Heart right ventricle (tissue), 16 donors: ENCODE data around the gene LCN1. TPM values are rescaled to one million over a fixed set of nuclear protein-coding genes. Genes with fewer than 3 reads are reported as not detected.

Source experiments
- ATAC-seq, 8 donors: fragments of 200-7000 bp; cut with Tn5 transposase; one replicate each; pipeline ENCODE4 v1.9.1; 2020; ENCODE audit warnings: mild to moderate bottlenecking in 8 of 8, moderate library complexity in 8 of 8, moderate number of reproducible peaks in 1 of 8
- DNase-seq, 2 donors: peaks; one replicate each; pipeline ENCODE4 v3.0.0-alpha.2; 2020
- H3K27ac ChIP-seq, 10 donors: fragments of 200-600 bp; sonication (generic) in 2 of 10; one replicate each; pipeline versions ENCODE4 v1.5.0 to v1.8.0; 2020 to 2022; ENCODE audit warnings: mild to moderate bottlenecking in 3 of 10
- H3K27me3 ChIP-seq, 7 donors: fragments of 200-600 bp; one replicate each; pipeline ENCODE4 v1.8.0; 2021 to 2022; ENCODE audit warnings: mild to moderate bottlenecking in 2 of 7
- H3K36me3 ChIP-seq, 9 donors: fragments of 200-600 bp; sonication (generic) in 1 of 9; one replicate each; pipeline versions ENCODE4 v1.5.0 to v1.8.0; 2020 to 2022; ENCODE audit warnings: mild to moderate bottlenecking in 2 of 9
- H3K4me1 ChIP-seq, 9 donors: fragments of 200-600 bp; sonication (generic) in 1 of 9; one replicate each; pipeline versions ENCODE4 v1.5.0 to v1.8.0; 2020 to 2022; ENCODE audit warnings: mild to moderate bottlenecking in 4 of 9
- H3K4me3 ChIP-seq, 10 donors: fragments of 200-600 bp; sonication (generic) in 2 of 10; one replicate each; pipeline versions ENCODE4 v1.5.0 to v1.8.0; 2020 to 2022; ENCODE audit warnings: mild to moderate bottlenecking in 7 of 10, moderate library complexity in 2 of 10
- H3K9me3 ChIP-seq, 11 donors: fragments of 200-600 bp in 10 of 11; sonication (generic) in 2 of 11; one replicate each; pipeline versions ENCODE4 v1.5.0 to v1.8.0; 2013 to 2022; ENCODE audit warnings: mild to moderate bottlenecking in 2 of 11, control low read depth in 1 of 11, moderate library complexity in 1 of 11
- CTCF ChIP-seq, 9 donors: fragments of 200-600 bp; sonication (generic) in 2 of 9; IDR thresholded peaks; one replicate each; pipeline versions ENCODE4 v1.5.0 to v1.8.0; 2021 to 2022; ENCODE audit warnings: antibody characterized with exemption in 9 of 9, mild to moderate bottlenecking in 5 of 9, moderate library complexity in 1 of 9
- WGBS, 2 donors: extraction: QIAGEN DNeasy Blood & Tissue Kit; methylation state at CpG; one replicate each; pipeline ENCODE4 v1.1.7; 2013; ENCODE audit warnings: inconsistent platforms in 1 of 2; 5-methylcytosine and 5-hydroxymethylcytosine counted together
- intact Hi-C, 10 donors: fragments of 100-400 bp; cut with DNase I; formaldehyde crosslinking; loops; one replicate each; pipeline versions ENCODE4 v1.11.1 to v1.14.2; 2022
- polyA plus RNA-seq, 2 donors: library from polyadenylated mRNA; stranded (reverse); fragments of 200-250 nt; gene quantifications; one replicate each; pipeline ENCODE4 v1.2.3, GENCODE V29; 2013
- total RNA-seq, 10 donors: library from RNA; stranded (reverse); fragmentation: NEBNext Ultra II Directional in 3 of 10; extraction: Animal tissue kit (Norgen Biotek cat#: 25700) in 3 of 10; gene quantifications; one replicate each; pipeline versions ENCODE4 v1.2.1 to v1.2.4, GENCODE V29; 2021 to 2023
- donor health status: Arrhythmogenic right ventricular cardiomyopathy.
- donor health status: ischemic (EF 13 %, LVEDD 7.1; RV severe dilation, severe dysfunction).
- donor health status: healthy with polysubstance abuse.
- donor health status: DM: no; HTN: yes; CAD: no.
- donor health status: DM: no; HTN: no; CAD: no.
- donor health status: ischemic (EF 25% LVEDD 6.9; RV normal size, moderate dysfunction).
- donor health status: ischemic (EF 25% LVEDD 5.7; RV mildly dilated, moderate dysfunction).
- donor health status: healthy.
- donor health status: DM: yes; HTN: yes; CAD: no.
- donor health status: Ischemic cardiomyopathy.
- donor health status: ischemic (EF 35%, LVEDD 5.7; RV mildly dilated, moderate dysfunction).
- donor health status: nonischemic (EF 11% LVEDD 7.7; RV severe dilation, severe dysfunction).
- donor health status: DM: yes; HTN: yes; CAD: no.
- donor health status: PGD.
- donor health status: ischemic (EF 29% LVEDD 5.4; RV normal size, mild dysfunction).
- donor health status: nonischemic (EF 23%, LVEDD 6.1; RV moderate dilation, normal function).

LCN1 gene
- total and polyA plus RNA-seq, 12 donors: 0.13 to 0.76 (median 0.32) TPM; not detected in 9

GRCh38 chr9:135562235-135562745 lies 41.0 kb downstream of the LCN1 start:
- TF ChIP-seq CTCF (IDR thresholded peaks at IDR 0.05): no peak
- no peaks in the 10 kb centered on the region for H3K9me3 ChIP-seq
- DNase-seq (no peak), ATAC-seq (no peak)
- peaks cover 0 to 39% (median 21%) of the 10 kb centered on the region in 7 donors for H3K27me3 ChIP-seq
- no peaks in the 10 kb centered on the region for H3K4me1 ChIP-seq
- H3K4me3 ChIP-seq: no peak overlapping the region
- no peaks in the 10 kb centered on the region for H3K36me3 ChIP-seq
- intact Hi-C loops: no loop called here
- 81 to 84% methylated on average over 17 of the region's 17 CpGs for WGBS, 2 donors
- H3K27ac ChIP-seq: no peak overlapping the region

- 85 to 86% methylated on average over 1 of the region's 1 CpG for WGBS, 2 donors
- Histone ChIP-seq H3K27ac (no peak overlapping the region), H3K27me3 (peaks cover 0 to 38% (median 21%) of the 10 kb centered on the region in 7 donors), H3K4me1 (no peaks in the 10 kb centered on the region), H3K4me3 (no peak overlapping the region), H3K9me3 (no peaks in the 10 kb centered on the region), H3K36me3 (no peaks in the 10 kb centered on the region)
- DNase-seq: no peak
- TF ChIP-seq CTCF (IDR thresholded peaks at IDR 0.05): no peak
- intact Hi-C loops: no loop called here
- peak in 1 of 8 donors; percentile 17 for ATAC-seq
Observed at GRCh38 chr9:135563039-135563476, 41.8 kb downstream of the LCN1 start.

GRCh38 chr9:135563858-135564257 lies 42.6 kb downstream of the LCN1 start:
- TF ChIP-seq CTCF (IDR thresholded peaks at IDR 0.05): no peak
- H3K27ac ChIP-seq: no peak overlapping the region
- no peak for DNase-seq
- no peaks in the 10 kb centered on the region for H3K4me1 ChIP-seq
- no peak overlapping the region for H3K4me3 ChIP-seq
- WGBS, 2 donors: 80 to 82% methylated on average over 12 of the region's 12 CpGs
- ATAC-seq: no peak
- peaks cover 0 to 5% (median 1%) of the 10 kb centered on the region in 11 donors for H3K9me3 ChIP-seq
- H3K36me3 ChIP-seq: no peaks in the 10 kb centered on the region
- peaks cover 0 to 36% (median 21%) of the 10 kb centered on the region in 7 donors for H3K27me3 ChIP-seq
- intact Hi-C loops: no loop called here

GRCh38 chr9:135565141-135565628 lies 43.9 kb downstream of the LCN1 start:
- ATAC-seq: no peak
- no peak overlapping the region for H3K27ac ChIP-seq
- no peaks in the 10 kb centered on the region for H3K4me1 ChIP-seq
- H3K9me3 ChIP-seq: peaks cover 0 to 17% (median 10%) of the 10 kb centered on the region in 11 donors
- H3K36me3 ChIP-seq: no peaks in the 10 kb centered on the region
- TF ChIP-seq CTCF (IDR thresholded peaks at IDR 0.05): no peak
- H3K4me3 ChIP-seq: no peak overlapping the region
- peaks cover 0 to 36% (median 21%) of the 10 kb centered on the region in 7 donors for H3K27me3 ChIP-seq
- intact Hi-C loops: no loop called here
- DNase-seq: no peak
- WGBS, 2 donors: 73 to 75% methylated on average over 9 of the region's 9 CpGs
